Transverse colon (tissue), 4 donors: Measurements from ENCODE around the gene MGST3. TPM values are rescaled to one million over a fixed set of nuclear protein-coding genes. Genes with fewer than 3 reads are reported as not detected.

Source experiments
- DNase-seq: peaks from one replicate; pipeline ENCODE4 v3.0.0-alpha.2; 2019
- H3K27ac ChIP-seq, 4 donors: fragments of 200-600 bp; sonication (generic); 2 replicates each; pipeline ENCODE4 v1.5.1; 2016 to 2018; ENCODE audit warnings: inconsistent platforms in 4 of 4
- H3K27me3 ChIP-seq: fragments of 200-600 bp; sonication (generic); 2 replicates; pipeline ENCODE4 v1.5.1; 2017; ENCODE audit warnings: inconsistent platforms
- H3K36me3 ChIP-seq, 4 donors: fragments of 200-600 bp; sonication (generic); 2 replicates each; pipeline ENCODE4 v1.5.1; 2017 to 2019; ENCODE audit warnings: inconsistent platforms in 4 of 4
- H3K4me1 ChIP-seq, 4 donors: fragments of 200-600 bp; sonication (generic); 2 replicates each; pipeline ENCODE4 v1.5.1; 2017 to 2020; ENCODE audit warnings: inconsistent platforms in 4 of 4
- H3K4me3 ChIP-seq, 4 donors: fragments of 200-600 bp; sonication (generic); 1 replicate in 1 of 4; 2 replicates in 3 of 4; pipeline versions ENCODE4 v1.5.1 to v1.6.1; 2017 to 2019; ENCODE audit warnings: inconsistent platforms in 4 of 4
- H3K9me3 ChIP-seq, 2 donors: fragments of 200-600 bp; sonication (generic); 2 replicates each; pipeline ENCODE4 v1.5.1; 2017 to 2019; ENCODE audit warnings: inconsistent platforms in 2 of 2
- EP300 ChIP-seq: sonication (generic); formaldehyde crosslinking; IDR thresholded peaks from one replicate; pipeline ENCODE4 v1.6.1; 2017; ENCODE audit warnings: antibody characterized with exemption, low read depth
- POLR2A ChIP-seq: fragments of 450-650 bp; IDR thresholded peaks from one replicate; pipeline ENCODE4 v1.6.1; 2016; ENCODE audit warnings: antibody characterized with exemption, mild to moderate bottlenecking, moderate library complexity
- POLR2AphosphoS5 ChIP-seq, 3 donors: sonication (generic); formaldehyde crosslinking; IDR thresholded peaks; one replicate each; pipeline ENCODE4 v1.6.1; 2016; ENCODE audit warnings: antibody characterized with exemption in 3 of 3
- WGBS, 2 donors: methylation state at CpG; one replicate each; pipeline ENCODE4 v1.1.5; 2018; ENCODE audit warnings: low coverage in 1 of 2; 5-methylcytosine and 5-hydroxymethylcytosine counted together
- in situ Hi-C, 4 donors: fragments of 200-750 bp; cut with MboI; loops; one replicate each; pipeline versions ENCODE4 v1.15.0 to v1.15.1; 2017; ENCODE audit warnings: low sequenced_read_pairs in 3 of 4, low pct_ligation_motif_present in 1 of 4, low pct_unique_long_range_greater_than_20kb in 1 of 4
- intact Hi-C: fragments of 100-400 bp; cut with DNase I; formaldehyde crosslinking; loops from one replicate; pipeline ENCODE4 v1.15.1; 2023; ENCODE audit warnings: low total_unique reads
- total RNA-seq, 4 donors: library from RNA; depleted of rRNA; stranded (reverse); fragments of >200 nt; gene quantifications; one replicate each; pipeline ENCODE4 v1.1.0, GENCODE V29; 2016
- TF ChIP-seq, protein P1 (sequence below), 5 experiments: fragments of 200-600 bp in 3 of 5; fragments of 450-650 bp in 2 of 5; sonication (generic) in 3 of 5; IDR thresholded peaks; 1 replicate in 2 of 5; 2 replicates in 3 of 5; pipeline ENCODE4 v1.5.1; 2016 to 2017; ENCODE audit warnings: antibody characterized with exemption in 5 of 5, inconsistent platforms in 3 of 5, mild to moderate bottlenecking in 2 of 5, moderate library complexity in 1 of 5

The MGST3 gene
- total RNA-seq, 4 donors from 2014 or later = 84.4 to 387 (median 220) TPM

DNA sequence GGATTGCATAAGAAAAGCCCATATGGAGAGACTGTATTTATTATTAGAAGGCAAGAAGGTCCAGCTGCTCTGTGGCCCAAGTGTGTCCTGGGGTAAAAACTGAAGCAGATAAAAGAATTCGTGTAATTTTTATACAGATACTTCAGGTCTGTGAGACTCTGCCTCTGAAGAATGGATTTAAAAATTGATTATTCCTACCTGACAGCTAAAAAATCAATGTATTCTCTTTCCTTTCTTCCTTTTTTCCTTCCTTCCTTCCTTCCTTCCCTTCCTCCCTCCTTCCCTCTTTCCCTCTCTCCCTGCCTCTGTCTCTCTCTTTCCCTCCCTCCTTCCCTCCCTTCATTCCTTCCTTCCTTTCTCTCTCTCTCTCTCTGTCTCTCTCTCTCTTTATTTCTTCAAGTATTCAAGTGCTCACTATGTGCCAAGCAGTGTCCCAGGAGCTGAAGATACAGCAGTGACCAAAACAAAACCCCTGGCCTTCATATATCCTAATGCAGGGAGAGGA is 11.3 kb upstream of the MGST3 start:
- H3K27me3 ChIP-seq = no peaks in the 10 kb centered on the region
- no peak overlapping the region for H3K27ac ChIP-seq
- no peaks in the 10 kb centered on the region for H3K36me3 ChIP-seq
- in situ Hi-C loops (no loop called here), intact Hi-C loops (no loop called here)
- no peak for DNase-seq
- H3K4me1 ChIP-seq = no peaks in the 10 kb centered on the region
- 60 to 100% methylated on average over 1 of the region's 1 CpG for whole genome bisulfite sequencing, 2 donors
- H3K4me3 ChIP-seq = no peak overlapping the region
- TF ChIP-seq POLR2AphosphoS5 (IDR thresholded peaks at IDR 0.05) = no peak
- no peak for TF ChIP-seq EP300
- TF ChIP-seq, protein P1, sequence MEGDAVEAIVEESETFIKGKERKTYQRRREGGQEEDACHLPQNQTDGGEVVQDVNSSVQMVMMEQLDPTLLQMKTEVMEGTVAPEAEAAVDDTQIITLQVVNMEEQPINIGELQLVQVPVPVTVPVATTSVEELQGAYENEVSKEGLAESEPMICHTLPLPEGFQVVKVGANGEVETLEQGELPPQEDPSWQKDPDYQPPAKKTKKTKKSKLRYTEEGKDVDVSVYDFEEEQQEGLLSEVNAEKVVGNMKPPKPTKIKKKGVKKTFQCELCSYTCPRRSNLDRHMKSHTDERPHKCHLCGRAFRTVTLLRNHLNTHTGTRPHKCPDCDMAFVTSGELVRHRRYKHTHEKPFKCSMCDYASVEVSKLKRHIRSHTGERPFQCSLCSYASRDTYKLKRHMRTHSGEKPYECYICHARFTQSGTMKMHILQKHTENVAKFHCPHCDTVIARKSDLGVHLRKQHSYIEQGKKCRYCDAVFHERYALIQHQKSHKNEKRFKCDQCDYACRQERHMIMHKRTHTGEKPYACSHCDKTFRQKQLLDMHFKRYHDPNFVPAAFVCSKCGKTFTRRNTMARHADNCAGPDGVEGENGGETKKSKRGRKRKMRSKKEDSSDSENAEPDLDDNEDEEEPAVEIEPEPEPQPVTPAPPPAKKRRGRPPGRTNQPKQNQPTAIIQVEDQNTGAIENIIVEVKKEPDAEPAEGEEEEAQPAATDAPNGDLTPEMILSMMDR (IDR thresholded peaks at IDR 0.05) = no peak
- H3K9me3 ChIP-seq = no peaks in the 10 kb centered on the region

DNA sequence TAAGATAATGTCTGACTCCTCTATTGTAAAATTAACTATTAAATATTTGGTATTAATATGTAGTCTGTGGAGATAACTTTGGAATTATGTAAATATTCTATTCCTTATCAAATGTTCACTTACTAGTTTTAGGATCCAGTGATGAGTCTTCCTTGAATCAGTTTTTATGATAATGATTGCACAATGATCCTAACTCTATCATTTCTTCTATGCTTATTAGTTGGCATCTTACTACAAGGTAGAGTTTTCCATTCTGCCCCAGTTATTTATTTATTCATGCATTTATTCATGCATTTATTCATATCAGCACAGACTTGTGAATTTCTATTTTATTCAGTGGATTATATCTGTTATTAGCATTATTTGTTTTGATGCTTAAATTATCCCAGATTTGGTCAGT is 7.4 kb upstream of the MGST3 start:
- Histone ChIP-seq H3K4me1 (peaks cover 0 to 5% (median 0%) of the 10 kb centered on the region in 4 donors), H3K4me3 (no peak overlapping the region), H3K27ac (no peak overlapping the region), H3K9me3 (no peaks in the 10 kb centered on the region), H3K27me3 (no peaks in the 10 kb centered on the region), H3K36me3 (no peaks in the 10 kb centered on the region)
- in situ Hi-C loops = no loop called here
- TF ChIP-seq POLR2A (no peak), EP300 (no peak), POLR2AphosphoS5 (IDR thresholded peaks at IDR 0.05) (no peak)
- TF ChIP-seq, protein P1 (IDR thresholded peaks at IDR 0.05) = no peak
- intact Hi-C loops = no loop called here
- DNase-seq = no peak

- 91% methylated on average over 4 of the region's 4 CpGs; no CpG with 5 or more reads in 1 of the 2 donors for WGBS, 2 donors
- peaks cover 0 to 8% (median 0%) of the 10 kb centered on the region in 4 donors for H3K4me1 ChIP-seq
- H3K36me3 ChIP-seq = no peaks in the 10 kb centered on the region
- H3K27me3 ChIP-seq = no peaks in the 10 kb centered on the region
- intact Hi-C loops (no loop called here), in situ Hi-C loops (no loop called here)
- no peak for DNase-seq
- H3K4me3 ChIP-seq = no peak overlapping the region
- TF ChIP-seq, protein P1 (IDR thresholded peaks at IDR 0.05) = no peak
- no peak for TF ChIP-seq POLR2A
- TF ChIP-seq EP300 = no peak
- TF ChIP-seq POLR2AphosphoS5 (IDR thresholded peaks at IDR 0.05) = no peak
- no peak overlapping the region for H3K27ac ChIP-seq
- no peaks in the 10 kb centered on the region for H3K9me3 ChIP-seq
Measured at GRCh38 chr1:165624441-165624840, 6.6 kb upstream of the MGST3 start.

GRCh38 chr1:165628147-165628822 is 2.7 kb upstream of the MGST3 start:
- Histone ChIP-seq H3K36me3 (no peaks in the 10 kb centered on the region), H3K27me3 (no peaks in the 10 kb centered on the region), H3K27ac (no peak overlapping the region), H3K4me1 (peaks cover 8 to 30% (median 17%) of the 10 kb centered on the region in 4 donors), H3K9me3 (no peaks in the 10 kb centered on the region), H3K4me3 (no peak overlapping the region)
- TF ChIP-seq, protein P1 (IDR thresholded peaks at IDR 0.05) = no peak
- no peak for TF ChIP-seq EP300
- TF ChIP-seq POLR2AphosphoS5 (IDR thresholded peaks at IDR 0.05) = no peak
- TF ChIP-seq POLR2A = no peak
- 46 to 53% methylated on average over 4 to 6 of the region's 6 CpGs for WGBS, 2 donors
- no peak for DNase-seq
- in situ Hi-C loops (no loop called here), intact Hi-C loops (no loop called here)
